GM21367 (cell line): ENCODE data around the gene ZNF346.
"Not testable (repeated sequence)": the region's sequence is repeated elsewhere in the genome, so short reads cannot be mapped to it uniquely, and the experiment has no call there.

Experiments
- ATAC-seq: cut with Tn5 transposase; IDR thresholded peaks from one replicate; pipeline ENCODE4 v1.9.1; 2021; ENCODE audit not compliant: unreplicated experiment

The ZNF346 gene

DNA sequence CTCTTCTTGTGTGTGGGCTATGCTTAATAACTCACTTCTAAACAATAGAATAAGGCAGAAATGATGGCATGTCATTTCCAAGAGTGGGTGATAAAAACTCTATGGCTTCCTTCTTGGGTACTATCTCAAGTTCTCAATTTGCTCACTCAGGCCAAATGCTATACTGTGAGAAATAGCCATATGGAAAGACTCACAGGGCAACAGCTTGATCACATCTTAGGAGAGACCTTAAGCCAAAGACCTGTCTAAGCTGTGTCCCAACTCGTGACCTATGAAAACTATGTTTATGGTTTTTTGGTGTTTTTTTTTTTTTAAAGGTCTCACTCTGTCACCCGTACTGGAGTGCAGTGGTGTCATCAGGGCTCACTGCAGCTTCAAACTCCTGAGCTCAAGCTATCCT is 13.8 kb upstream of the ZNF346 start:
- ATAC-seq, result no peak

DNA sequence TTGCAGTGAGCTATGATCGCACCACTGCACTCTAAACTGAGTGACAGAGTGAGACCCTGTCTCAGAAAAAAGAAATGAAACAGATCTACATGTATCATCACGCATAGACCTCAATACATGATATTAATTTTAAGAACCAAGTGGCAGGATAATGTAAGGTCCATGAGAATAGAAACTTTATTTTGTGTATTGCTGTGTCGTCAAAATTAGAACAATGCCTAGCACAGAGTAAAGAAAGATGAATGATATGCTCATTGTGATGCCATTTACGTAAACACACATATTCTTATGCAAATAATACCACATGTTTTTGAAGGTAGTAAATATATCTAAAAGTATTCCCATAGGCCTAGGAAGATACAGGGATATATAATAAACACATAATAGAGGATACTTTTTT is 12.3 kb upstream of the ZNF346 start:
- no peak for ATAC-seq

DNA sequence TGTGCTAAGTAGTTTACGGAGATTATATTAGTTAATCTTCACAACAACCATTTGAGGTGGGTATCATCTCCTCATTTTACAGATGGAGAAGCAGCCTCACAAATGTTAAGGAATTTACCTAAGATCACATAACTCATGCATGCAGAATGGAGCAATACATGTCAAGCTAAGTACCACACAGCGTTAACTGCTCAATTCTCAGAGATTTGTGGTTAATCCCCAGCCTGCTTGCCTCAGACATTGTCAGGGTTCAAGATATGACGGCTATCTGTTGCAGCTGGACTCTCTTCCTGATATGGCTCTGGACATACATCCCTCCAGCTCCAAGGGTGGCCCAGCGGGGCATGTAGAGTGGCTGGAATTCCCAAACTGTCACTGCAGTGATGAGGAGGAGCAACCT is 7.3 kb upstream of the ZNF346 start:
- no peak for ATAC-seq

DNA sequence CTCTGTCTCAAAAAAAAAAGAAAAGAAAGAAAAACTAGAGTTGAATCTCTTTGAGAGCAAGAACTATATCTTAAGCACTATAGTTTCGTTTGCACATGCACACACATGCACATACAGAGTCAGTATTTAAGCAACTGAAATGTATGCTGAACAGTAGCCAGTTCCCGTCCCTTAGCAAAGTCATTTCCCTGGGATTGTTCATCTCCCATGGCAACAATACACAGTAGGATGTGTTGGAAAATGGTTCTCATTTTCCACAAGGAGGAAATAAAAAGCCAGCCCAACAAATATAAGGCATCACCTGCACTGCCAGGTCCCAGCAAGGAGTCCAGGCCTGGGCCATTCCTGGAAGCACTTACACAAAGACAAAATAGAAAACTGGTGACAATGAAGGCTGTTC is 4.2 kb upstream of the ZNF346 start:
- no peak for ATAC-seq

DNA sequence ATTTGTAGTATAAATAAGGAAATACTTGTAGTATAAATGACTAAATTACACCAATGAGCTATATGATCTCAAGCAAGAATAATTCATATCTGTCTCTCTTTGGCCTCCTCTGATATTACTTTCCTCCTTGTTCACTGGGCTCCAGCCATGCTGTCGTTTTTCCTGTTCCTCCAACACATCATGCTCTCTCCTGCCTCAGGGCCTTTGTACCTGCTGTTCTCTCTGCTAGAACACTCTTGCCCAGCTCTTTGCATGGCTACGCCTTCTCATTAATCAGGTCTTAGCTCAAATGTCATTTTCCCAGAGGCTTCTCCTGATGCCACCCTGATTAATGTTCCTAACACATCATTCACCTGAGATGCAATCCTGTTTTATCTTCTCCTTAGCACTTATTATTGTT is 2.5 kb upstream of the ZNF346 start:
- ATAC-seq, result no peak

DNA sequence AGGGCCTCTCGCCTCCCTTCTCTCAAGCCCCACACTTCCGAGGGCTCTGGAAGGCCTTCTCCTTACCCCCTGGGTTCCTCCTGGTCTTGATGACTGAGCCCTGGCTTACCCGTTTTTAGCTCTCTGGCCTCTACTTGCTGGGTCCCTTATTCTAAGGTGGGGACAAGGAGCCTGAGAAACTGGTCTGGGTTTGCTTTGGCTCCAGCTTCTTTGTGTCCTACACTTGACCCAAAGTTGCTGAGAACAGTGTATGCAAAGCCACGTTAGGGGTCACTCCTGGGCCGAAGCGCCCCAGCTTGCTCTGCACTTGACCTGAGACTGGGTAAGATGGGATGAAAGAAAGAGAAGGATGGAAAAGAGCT is 788 bp downstream of the ZNF346 start:
- no peak for ATAC-seq

DNA sequence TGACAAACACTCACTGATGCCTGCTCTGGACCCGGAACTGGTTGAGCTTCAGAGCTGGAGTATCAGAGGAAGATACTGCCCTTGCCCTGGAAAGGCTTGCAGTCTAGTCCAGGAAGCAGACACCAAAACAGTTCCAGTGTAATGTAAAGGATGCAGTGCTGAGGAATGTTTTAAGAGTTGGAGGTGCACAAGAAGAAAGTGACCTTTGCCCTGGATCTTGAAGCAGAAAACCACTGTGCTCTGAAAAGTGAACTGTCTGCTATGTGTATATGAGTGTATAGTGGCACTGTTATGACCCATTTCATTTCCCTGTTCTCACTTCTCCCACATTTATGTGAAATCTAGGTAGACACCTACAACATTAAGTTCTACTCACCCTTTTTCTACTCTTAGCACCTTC is 2.1 kb downstream of the ZNF346 start:
- no peak for ATAC-seq

DNA sequence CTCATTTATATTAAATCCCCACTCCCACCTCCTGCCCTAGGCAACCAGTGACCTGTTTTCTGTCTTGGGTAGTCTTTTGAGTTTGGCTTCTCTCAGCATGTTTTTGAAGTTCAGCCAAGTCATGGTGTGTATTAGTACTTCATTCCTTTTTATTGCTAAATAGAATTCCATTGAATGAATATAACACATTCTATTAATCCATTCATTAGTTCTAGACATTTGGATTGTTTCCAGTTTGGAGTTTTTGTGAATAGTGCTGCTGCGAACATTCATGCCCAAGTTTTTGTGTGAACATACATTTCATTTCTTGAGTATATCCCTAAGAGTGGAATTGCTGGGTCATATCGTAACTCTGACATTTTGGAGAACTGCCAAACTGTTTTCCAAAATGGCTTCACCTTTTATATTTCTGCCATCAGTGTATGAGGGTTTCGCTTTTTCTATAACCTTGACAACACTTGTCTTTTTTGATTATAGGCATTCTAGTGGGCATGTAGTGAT is 2.7 kb downstream of the ZNF346 start:
- no peak for ATAC-seq

DNA sequence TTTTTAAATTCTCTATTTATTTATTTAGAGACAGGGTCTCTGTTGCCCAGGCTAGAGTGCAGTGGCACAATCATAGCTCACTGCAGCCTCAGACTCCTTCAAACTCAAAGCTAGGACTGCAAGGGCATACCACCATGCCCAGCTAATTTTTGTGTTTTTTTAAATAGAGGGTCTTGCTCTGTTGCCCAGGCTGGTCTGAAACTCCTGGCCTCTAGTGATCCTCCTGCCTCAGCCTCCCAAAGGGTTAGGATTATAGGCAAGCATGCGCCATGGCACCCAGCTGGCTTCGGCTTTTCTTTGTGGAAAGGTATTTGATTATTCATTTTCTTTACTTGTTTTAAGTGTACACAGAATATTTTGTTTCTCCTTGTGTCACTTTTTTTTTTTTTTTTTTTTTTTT is 5.2 kb downstream of the ZNF346 start:
- ATAC-seq, result no peak

DNA sequence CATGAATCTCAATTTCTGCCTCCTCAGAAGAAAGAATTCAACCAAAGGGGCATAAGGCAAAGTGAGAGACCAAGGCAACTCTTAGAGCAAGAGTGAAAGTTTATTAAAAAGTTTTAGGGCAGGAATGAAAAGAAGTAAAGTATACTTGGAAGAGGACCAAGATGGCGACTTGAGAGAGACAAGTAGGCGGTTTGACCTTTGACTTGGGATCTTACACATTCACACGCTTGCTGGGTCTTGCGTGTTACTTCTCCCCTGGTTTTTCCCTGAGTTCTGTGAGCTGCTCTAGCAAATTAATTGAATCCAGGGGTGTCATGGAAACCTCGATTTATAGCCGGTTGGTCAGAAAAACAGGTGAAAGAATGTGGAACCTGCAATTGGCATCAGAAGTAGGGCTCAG is 7.0 kb downstream of the ZNF346 start:
- ATAC-seq, result no peak

DNA sequence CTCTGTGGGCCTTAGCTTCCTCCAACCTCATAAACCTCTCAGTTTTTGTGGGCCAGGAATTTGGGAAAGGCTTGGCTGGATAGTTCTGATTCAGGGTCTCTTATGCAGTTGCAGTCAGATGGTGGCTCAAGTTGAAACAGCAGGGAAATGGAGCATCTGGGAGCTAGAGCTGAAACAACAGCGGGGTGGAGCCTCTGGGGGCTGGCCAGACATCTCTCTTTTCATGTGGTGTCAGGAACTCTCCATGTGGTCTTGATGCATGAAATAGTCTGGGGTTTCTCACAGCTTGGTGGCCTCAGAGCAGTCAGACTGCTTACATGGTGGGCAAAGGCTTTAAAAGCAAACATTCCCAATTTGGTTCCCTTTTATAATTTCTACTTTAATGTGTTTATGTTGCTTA is 13.5 kb downstream of the ZNF346 start:
- no peak for ATAC-seq

DNA sequence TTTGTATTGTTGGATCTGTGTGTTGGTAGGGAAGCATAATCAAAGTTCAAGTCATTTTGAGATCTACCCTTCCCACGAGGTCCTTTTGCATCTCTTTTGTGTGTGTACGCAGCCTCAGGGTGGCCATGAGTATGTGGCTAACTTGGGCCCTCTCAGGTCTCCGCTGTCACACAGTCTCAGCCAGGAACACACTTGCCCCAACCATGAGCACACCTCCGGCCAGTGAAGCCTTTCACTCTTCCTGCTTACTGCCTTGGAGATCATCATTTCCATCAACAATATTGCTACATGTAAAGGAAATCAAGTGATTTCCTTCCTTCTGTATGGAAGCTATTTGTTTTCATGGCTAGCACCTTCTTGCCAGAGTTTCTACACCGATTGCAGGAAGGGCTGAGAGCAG is 13.9 kb downstream of the ZNF346 start:
- ATAC-seq, result no peak

DNA sequence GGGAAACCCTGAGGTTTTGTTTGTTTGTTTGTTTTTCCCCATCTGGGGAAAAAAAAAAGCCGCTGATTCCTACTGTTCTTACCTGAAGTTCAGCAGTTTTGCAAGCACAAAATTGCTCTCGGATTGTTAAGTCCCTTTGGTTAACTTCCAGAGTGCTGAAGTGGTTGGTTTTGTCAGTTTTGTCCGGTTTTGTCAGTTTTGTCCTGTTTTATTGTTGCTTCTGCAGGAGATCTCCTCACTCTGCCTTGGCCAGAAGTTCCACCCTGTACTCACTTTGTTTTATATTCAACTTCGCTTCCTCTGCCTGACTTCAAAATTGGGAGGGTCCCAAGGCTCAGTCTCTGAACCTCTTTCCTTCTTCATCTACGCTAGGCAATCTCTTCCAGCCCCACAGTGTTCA is 14.4 kb downstream of the ZNF346 start:
- no peak for ATAC-seq

DNA sequence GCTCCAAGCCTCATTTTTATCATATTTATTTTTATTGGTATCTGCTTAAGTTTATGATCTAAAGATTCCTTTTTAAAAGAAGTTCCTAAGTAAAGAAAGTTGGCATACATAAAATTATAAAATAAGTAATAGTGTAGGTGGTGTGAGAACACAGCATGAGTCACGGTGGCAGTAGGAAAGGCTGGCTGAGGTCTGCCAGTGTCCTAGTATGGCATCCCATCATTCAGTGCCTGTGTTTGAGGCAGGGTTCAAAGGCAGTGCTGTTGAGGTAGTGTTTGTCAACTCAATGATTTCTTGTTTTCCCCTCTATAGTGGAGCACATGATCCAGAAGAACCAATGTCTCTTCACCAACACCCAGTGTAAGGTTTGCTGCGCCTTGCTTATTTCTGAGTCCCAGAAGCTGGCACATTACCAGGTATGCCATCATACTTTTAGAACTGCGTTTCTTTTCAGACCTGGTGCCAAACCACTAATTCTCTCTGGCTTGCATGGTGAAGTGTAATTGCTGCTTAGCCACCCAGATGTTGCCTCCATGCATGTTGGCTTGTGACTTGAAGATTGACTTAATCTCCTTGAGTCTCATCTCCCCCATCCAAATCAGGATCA is 18.4 kb downstream of the ZNF346 start:
- no peak for ATAC-seq

DNA sequence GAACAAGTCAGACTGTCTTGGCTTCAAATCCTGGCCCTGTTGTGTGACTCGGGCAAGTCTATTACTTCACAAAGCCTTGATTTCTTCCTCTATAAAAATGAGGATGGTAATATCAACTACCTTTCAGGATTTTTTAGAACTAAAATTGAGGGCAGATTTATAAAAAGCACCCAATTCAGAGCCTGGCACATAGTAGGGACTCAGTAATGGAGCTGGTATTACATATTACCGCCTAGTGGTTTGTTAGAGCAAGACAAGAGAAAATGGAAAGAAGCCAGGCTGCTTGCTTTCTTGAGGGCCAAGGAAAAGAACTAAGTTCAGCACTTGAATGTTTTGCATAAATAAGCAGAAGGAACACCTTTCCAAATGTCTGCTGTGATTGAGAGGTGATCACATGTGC is 19.4 kb downstream of the ZNF346 start:
- no peak for ATAC-seq

DNA sequence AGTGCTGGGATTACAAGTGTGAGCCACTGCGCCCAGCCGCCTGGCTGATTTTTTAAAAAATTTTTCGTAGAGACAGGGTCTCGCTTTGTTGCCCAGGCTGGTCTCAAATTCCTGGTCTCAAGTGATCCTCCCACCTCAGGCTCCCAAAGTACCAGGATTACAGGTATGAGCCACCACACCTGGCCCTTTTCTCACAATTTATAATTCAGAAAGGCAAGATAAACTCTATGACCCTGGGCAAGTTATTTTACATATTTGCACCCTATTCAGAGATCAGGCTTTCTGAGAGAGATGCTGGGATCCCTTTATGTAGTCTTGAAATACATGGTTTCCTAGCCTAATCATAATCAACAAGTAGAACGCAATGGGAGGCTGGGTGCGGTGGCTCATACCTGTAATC is 20.6 kb downstream of the ZNF346 start:
- no peak for ATAC-seq

DNA sequence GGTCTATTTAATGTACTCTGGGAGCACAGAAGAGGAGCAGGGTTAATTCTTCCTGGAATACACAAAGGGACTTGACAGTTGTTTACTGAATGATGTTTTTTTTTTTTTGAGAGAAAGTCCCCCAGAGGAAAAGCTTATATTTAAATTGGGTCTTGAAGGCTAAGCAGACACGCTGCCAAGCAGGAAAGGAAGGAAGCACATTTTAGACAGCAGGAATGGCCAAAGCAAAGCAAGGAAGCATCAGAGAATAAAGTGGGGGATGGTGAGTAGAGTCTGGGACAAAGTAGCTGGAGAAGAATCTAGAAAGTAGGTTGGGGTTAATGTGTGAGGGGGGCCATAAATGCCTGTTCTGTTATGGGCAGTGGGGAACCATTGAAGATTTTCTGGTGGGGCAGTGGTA is 21.5 kb downstream of the ZNF346 start:
- no peak for ATAC-seq

DNA sequence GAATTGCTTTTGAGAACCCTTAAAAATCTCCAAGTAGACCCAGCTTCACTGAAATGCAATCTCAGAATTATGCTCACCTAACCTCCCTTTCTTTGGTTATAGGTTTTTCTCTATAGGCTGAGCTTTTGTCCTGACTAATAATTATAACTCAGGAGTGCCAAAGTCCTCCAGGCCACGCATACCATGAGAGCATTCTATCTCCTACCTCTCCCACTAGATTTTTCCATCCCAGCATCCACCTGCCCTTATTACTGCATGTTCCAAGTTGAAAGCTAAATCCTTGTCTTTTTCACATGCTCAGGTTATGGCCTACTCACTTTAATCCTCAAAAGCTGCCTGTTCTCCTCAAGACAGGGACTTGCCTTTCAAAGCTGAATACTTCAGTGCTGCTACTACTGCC is 22.1 kb downstream of the ZNF346 start:
- ATAC-seq, result no peak

DNA sequence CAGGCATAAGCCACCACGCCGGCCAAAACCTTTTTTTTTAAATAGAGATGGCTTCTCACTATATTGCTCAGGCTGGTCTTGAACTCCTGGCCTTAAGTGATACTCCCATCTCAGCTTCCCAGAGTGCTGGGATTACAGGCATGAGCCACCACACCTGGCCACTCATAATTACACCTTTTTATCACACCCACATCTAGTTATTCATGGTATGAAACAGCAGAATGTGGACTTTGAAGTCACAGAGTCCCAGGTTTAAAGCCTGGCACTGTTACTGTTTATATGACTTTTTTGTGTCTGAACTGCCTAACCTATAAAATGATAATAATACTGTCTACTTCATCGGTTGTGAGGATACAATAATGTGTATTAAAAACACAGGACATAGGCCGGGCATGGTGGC is 23.1 kb downstream of the ZNF346 start:
- no peak for ATAC-seq

DNA sequence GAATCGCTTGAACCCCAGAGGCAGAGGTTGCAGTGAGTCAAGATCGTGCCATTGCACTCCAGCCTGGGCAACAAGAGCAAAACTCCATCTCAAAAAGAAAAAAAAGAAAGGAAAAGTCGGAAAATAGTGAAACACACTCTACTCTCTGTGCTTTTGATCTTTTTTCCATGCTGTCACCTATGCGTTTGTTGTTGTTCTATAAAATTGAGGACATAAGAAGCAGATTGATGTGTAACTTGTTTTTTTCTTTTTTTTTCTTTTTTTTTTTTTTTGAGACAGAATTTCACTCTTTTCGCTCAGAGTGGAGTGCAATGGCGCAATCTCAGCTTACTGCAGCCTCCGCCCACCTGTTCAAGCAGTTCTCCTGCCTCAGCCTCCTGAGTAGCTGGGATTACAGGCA is 26.0 kb downstream of the ZNF346 start:
- not testable (repeated sequence) for ATAC-seq

DNA sequence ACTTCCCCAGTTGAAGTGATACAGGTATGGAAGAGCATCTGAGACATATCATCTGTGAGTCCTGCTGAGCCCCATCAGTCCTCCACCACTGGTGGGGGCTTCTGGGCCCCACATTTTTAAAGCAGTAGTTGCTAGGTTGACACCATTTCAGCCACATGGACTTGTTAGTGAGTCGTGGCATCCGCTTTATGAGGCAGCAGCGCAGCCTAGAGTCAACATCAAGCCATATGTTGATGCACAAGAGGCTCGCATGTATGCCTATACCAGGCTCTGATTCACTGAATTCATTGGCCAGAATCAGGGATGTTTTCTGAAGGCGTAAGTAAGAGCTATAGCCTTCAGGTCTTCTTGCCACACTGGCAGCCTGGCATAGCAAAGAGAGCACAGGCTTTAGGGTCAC is 26.8 kb downstream of the ZNF346 start:
- no peak for ATAC-seq

DNA sequence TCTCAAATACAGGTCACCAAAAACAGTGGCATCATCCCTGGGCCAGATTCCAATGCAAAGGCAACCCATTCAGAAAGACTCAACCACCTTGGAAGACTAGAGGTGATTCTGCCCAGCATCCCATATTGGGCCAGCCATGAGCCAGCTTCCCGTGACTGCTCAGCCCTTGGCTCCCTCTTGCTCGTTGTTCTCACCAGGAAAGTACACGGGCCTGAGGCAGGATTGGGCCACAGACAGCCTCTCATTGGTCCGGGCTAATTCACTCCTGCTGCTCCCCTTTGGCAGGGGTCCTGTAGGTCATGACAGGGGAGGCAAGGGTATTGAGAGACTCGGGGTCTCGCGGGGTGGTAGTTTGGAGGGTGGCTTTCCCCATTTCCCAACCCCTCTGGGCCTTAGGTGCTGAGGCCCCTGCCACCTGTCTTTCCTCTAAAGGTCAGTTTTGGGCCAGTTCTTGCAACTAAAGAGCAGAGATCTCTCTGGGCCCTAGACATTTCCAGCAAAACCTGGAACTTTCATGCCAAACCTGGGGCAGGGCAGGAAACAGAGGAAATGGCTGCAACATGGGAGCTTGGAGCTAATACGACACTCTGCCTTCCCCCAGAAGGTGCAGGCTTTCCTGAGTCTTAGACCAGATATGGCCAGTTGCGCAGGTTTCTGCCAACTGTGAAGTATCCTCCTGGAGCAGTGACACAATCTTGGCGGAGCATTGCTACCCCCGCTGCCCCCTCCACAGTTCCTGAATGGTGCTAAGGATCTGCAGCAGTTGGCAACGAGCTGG is 42.2 kb downstream of the ZNF346 start:
- no peak for ATAC-seq

DNA sequence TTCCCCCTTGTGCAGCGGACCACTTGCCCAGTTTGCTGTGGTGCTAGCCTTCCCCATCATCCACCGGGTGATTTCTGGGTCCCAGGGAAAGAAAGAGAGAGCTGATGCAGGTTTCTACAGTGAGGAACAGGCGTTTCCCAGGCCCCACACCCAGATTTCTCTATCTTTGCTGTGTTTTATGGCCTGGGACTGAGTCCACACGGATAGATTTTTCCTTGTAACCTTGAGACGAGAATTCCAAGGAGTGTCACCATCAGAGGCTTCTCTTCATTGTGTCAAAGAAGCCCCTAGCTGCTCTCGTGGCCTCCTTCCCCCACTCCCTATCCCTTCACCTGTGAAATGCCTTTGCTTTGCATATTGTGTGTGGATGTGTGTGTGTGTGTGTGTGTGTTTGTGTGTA is 43.0 kb downstream of the ZNF346 start:
- ATAC-seq, result no peak
